NCI-H2171 treated with DMSO at 0.1 percent for 48 hours (cell line): ENCODE results near the gene GPR146.
"Not testable (repeated sequence)": the region's sequence is repeated elsewhere in the genome, so short reads cannot be mapped to it uniquely, and the experiment has no call there.

Source experiments
- DNase-seq: peaks from one replicate; lab custom pipeline; 2025; lab: John Stamatoyannopoulos, UW

GPR146 gene

DNA sequence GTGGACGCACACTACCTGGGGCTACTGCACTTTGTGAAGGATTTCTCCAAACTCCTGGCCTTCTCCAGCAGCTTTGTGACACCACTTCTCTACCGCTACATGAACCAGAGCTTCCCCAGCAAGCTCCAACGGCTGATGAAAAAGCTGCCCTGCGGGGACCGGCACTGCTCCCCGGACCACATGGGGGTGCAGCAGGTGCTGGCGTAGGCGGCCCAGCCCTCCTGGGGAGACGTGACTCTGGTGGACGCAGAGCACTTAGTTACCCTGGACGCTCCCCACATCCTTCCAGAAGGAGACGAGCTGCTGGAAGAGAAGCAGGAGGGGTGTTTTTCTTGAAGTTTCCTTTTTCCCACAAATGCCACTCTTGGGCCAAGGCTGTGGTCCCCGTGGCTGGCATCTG, 14.0 kb downstream of the GPR146 start:
- no peak for DNase-seq

DNA sequence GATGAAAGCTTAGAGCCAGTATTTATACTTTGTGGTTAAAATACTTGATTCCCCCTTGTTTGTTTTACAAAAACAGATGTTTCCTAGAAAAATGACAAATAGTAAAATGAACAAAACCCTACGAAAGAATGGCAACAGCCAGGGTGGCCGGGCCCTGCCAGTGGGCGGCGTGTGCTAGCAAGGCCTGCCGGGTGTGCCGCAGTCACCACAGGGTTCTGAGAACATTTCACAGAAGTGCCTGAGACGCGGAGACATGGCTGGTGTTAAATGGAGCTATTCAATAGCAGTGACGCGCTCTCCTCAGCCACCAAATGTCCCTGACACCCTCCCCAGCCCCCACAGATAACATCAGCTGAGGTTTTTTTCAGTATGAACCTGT, 14.5 kb downstream of the GPR146 start:
- no peak for DNase-seq

- DNase-seq = no peak
Measured at GRCh38 chr7:1059200-1060091, 15.1 kb downstream of the GPR146 start.

GRCh38 chr7:1060315-1061072, 16.1 kb downstream of the GPR146 start:
- no peak for DNase-seq

- DNase-seq = no peak
Measured at GRCh38 chr7:1061180-1061579, 16.8 kb downstream of the GPR146 start.

DNA sequence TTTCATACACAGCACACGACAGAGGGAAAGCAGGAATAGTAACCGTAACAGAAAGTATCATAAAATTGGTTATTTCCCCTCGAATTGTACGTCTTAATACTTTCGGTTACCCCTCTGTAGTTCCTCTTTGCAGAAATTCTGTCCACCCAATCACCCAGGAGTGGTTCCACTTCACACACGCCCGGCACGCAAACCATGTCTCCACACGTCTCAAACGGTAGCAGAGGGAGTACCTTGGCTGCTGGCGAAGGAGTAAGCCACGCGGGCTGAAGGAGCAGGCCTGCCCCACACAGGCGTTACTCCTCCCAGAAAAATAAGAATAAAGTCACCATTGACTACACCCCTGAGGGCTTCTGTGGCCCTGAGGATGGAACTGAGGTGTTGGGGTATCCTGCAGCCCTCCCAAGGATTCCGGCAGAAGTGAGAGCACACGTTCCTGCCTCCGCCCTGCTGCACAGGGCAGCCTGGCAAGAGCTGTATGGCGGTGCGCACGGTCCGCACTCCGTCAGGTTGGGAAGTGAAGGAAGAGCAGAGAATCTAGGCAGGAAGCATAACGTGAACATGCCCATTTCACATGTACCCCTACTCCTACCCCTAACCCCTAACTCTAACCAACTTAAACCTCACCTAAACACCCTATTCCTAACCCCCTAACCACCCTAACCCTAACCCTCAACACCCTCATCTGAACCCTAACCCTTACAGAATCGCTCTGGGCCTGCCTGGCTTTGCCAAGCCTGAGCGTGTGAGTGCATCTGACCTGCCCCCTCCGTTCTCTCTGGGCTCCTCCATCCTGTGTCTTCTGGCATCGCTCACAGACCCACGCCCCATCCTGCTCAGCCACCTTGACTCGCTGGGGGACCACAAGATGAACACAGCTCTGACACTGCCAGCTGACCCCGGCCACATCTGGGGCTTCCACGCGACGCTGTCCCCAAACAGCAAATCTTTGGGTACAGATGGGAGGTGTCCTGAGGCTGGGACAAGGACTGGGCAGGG, 18.2 kb downstream of the GPR146 start:
- no peak for DNase-seq

- no peak for DNase-seq
Measured at GRCh38 chr7:1063361-1063760, 19.0 kb downstream of the GPR146 start.

GRCh38 chr7:1064581-1064980, 20.2 kb downstream of the GPR146 start:
- no peak for DNase-seq

- DNase-seq = no peak
Measured at GRCh38 chr7:1065263-1065584, 20.9 kb downstream of the GPR146 start.

- peak; percentile 39 for DNase-seq
Measured at GRCh38 chr7:1065585-1066241, 21.4 kb downstream of the GPR146 start.

- no peak for DNase-seq
Measured at GRCh38 chr7:1066242-1066588, 21.9 kb downstream of the GPR146 start.

DNA sequence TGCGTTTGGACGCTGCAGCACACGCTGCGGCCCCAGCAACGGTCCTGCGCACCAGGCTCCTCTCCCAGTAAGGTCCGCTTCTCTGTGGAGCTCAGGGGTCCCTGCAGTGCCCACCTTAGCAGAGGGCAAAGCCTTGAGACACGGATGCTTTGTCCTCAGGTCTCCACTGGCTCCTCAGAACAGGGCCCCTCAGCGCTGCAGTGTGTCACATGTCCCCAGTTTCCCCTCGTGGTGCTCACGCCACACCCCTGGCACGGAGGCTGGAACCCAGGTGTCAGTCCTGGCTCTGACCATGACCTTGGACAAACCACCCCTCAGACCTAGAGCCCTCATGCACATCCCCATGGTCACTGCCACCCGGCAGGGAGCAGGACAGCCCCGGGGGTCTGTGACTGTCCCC, 23.7 kb downstream of the GPR146 start:
- DNase-seq = no peak

DNA sequence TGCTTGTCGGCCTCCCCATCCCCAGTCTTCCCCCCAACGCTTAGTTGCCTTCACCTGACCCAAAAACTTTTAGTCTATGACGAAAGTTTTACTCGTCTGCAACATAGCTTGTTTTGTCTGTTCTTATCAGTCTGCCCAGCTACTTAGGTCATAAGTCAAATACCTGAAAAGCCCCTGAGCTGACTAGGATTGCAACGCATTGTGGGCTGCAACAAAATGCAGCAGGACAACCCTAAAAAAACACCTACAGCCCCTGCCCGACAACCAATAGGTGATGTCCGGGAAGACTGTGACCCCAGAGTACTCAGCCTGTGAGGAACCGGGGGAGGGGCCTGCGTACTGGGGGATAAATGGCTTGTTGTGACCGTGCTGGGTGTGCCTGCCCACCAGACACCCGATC, 24.3 kb downstream of the GPR146 start:
- DNase-seq = no peak

DNA sequence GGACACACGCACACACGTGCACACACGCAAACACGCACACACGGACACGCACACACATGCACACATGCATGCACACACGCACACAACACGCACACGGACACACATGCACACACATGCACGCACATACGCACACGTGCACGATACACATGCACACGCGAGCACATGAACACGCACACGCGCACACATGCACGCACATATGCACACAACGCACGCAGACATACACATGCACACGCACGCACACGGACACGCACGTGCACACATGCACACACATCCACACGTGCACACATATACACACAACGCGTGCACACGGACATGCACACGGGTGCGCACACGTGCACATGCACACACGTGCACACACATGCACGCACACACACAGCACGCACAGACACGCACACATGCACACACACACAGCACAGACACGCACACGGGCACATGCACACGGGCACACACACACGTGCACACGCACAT, 26.2 kb downstream of the GPR146 start:
- DNase-seq = no peak

DNA sequence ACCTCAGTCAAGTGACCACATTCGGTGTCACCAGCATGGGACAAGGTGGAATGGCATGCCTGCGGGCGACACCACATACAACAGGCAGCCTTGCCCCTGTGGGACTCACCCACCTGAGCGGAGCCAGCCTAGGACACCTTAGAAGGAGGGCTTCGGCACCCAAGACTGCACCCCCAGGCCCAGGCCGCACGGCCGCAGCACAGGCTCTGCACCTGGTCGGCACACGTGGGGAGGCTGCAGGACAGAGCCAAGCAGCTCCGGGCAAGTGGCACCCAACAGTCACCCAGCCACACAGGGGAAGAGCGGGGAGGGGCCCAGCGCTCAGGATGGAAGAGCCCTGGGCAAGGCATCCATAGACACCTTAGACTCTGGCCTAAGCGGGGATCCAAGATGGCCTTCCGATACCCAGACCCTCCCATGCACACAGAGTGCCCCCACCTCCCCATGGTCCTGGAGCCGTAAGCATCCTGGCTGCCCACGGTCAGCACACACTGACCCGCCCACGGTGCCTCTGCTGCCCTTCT, 27.4 kb downstream of the GPR146 start:
- no peak for DNase-seq

DNA sequence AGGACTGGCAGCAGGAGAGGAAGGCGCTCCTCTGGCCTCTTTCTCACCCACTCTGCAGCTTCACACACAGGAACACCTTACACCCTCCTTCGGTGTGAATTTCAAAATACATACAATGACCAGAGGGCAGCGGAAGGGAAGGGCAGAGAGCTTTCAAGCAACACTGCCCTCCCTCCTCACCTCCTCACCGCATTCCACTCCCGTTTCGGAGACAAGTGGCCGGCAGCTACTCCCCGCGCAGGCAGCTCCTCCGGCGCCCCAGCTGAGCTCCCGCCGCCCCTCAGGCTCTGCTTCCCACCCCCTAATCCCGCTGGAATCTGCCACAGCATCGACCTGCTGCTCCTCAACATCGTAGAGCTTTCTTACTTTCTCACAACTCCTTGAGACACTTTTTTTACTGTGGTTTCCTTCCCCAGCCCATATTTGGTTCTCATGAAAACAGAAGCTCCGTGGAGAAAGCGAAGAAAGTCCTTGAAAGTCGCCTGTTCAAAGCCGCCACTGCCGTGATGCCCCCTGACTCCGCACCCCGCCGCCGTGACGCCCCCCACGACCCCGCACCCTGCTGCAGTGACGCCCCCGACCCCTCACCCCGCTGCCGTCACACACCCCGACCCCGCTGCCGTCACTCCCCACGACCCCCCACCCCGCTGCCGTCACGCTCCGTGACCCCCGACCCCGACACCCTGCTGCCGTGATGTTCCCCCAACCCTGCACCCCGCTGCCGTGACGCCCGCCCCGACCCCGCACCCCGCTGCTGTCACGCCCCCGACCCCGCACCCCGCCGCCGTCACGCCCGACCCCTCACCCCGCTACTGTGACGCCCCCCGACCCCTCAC, 29.0 kb downstream of the GPR146 start:
- no peak for DNase-seq

DNA sequence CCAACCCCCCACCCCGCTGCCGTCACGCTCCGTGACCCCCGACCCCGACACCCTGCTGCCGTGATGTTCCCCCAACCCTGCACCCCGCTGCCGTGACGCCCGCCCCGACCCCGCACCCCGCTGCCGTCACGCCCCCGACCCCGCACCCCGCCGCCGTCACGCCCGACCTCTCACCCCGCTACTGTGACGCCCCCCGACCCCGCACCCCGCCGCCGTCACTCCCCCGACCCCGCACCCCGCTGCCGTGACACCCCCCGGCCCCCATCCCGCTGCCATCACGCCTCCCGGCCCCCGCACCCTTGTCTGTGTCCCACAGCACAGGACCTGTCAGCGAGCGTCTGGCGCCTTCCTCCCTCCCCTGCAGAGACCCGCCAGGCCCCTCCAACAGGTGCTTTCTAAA, 29.7 kb downstream of the GPR146 start:
- not testable (repeated sequence) for DNase-seq

DNA sequence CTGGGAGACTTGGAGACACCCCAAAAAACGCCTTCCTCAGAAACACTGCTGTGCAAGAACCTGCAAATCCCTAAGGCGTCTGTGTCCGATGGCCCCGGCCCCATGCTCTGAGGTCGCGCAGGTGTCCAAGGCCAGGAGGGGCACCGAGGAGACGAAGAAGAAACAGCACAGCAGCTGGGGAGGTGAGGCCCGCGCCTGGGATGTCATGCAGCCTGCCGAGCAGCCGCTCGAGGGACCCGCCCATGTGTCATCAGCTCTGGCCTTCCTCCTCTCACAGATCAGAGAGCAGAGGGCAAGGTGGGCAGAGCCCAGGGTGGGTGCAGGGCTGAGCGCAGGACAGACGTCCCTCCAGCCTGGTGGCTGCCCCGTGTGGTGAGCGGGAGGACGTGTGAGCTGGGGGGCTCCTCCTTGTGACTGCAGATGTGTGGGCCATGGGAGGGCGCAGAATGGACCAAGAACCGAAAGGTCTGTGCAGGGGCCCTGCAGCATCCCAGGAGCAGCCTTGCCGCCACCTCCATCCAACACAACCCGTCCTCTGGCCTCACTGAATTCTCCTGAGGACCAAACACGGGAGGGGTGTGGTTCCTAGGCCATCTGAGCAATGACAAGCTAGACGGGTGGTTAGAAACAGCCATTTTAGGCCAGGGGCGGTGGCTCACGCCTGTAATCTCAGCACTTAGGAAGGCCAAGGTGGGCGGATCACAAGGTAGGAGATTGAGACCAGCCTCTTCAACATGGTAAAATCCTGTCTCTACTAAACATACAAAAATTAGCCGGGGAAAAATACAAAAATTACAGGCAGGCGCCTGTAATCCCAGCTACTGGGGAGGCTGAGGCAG, 30.5 kb downstream of the GPR146 start:
- no peak for DNase-seq

- DNase-seq = no peak
Measured at GRCh38 chr7:1076184-1077072, 32.1 kb downstream of the GPR146 start.
